ENCODE results near the gene RAD9A.

The RAD9A gene

GRCh38 chr11:67392183-67392715 lies 463 bp downstream of the RAD9A start (continued):
- no peak for TF ChIP-seq ZNF184 (tag by site-specific recombination; IDR thresholded peaks at IDR 0.05)
- no peak for TF ChIP-seq ZNF121 (tag by site-specific recombination; IDR thresholded peaks at IDR 0.05)
- TF ChIP-seq WT1 (tag by site-specific recombination; IDR thresholded peaks at IDR 0.05) = no peak
- TF ChIP-seq ZSCAN4 (tag by site-specific recombination; IDR thresholded peaks at IDR 0.05) = no peak
- TF ChIP-seq PRDM4 (tag by site-specific recombination; IDR thresholded peaks at IDR 0.05) = no peak
- no peak for TF ChIP-seq ZFP69B (tag by site-specific recombination; IDR thresholded peaks at IDR 0.05)
- TF ChIP-seq KLF10 (tag by site-specific recombination; IDR thresholded peaks at IDR 0.05) = no peak
- no peak for TF ChIP-seq ZNF18 (tag by site-specific recombination; IDR thresholded peaks at IDR 0.05)
- TF ChIP-seq ZNF449 (tag by site-specific recombination; IDR thresholded peaks at IDR 0.05) = no peak

GRCh38 chr11:67393437-67393836 lies 1.7 kb downstream of the RAD9A start:
- peaks cover 0 to 47% of the 10 kb centered on the region in 2 experiments; a peak in 2 of 3 replicates for H3K36me3 ChIP-seq (ENCODE audit: control insufficient read depth in 2 of 2, insufficient read depth in 1 of 2, low read length in 2 of 2)
- H3K4me1 ChIP-seq (ENCODE audit: control insufficient read depth, insufficient read depth, low read length) = 0 out of 2 replicates have a peak, but pooled peaks cover 3% of the 10 kb centered on the region
- H3K4me3 ChIP-seq (ENCODE audit: low read depth, low read length) = no peak overlapping the region
- ChIA-PET CTCF (interaction anchor here (2.9 to 25.6 kb wide), 2 partner anchors 8 to 30 kb away, joined by 20 to 898 read pairs; partner anchors contain the start of genes CLCF1, POLD4 and PPP1CA), POLR2A (interaction anchor here (3.5 kb wide), 1 partner anchor 8 kb away, joined by 53 read pairs; the partner anchor contains the start of gene PPP1CA)
- no peaks in the 10 kb centered on the region for H3K9me3 ChIP-seq (ENCODE audit: control insufficient read depth, insufficient read depth, low read depth, low read length)
- no peak overlapping the region for H3K27ac ChIP-seq (ENCODE audit: extremely low read depth, low read depth, low read length)
- TF ChIP-seq ZNF23 (tag by site-specific recombination; IDR thresholded peaks at IDR 0.05; ENCODE audit: borderline replicate concordance) (no peak), ZNF423 (tag by site-specific recombination; IDR thresholded peaks at IDR 0.05) (no peak), ZNF707 (tag by site-specific recombination; IDR thresholded peaks at IDR 0.05) (no peak), ZSCAN16 (tag by site-specific recombination; IDR thresholded peaks at IDR 0.05) (no peak), HOXA7 (CRISPR knock-in tag; IDR thresholded peaks at IDR 0.05; ENCODE audit: borderline replicate concordance) (no peak), ZNF140 (tag by site-specific recombination; IDR thresholded peaks at IDR 0.05) (no peak), PRDM10 (tag by site-specific recombination; IDR thresholded peaks at IDR 0.05) (no peak), ZNF501 (tag by site-specific recombination; IDR thresholded peaks at IDR 0.05) (no peak), ZSCAN5A (tag by site-specific recombination; IDR thresholded peaks at IDR 0.05) (no peak)

Measured in HEK293 (cell line).